GM12878 (cell line): ENCODE data around the gene GPR171.

Source experiments
- CTCF ChIP-seq, 3 experiments: IDR thresholded peaks in 2 of 3; conservative IDR thresholded peaks in 1 of 3; 2 replicates each; pipeline ENCODE4 v1.5.1; 2011; ENCODE audit warnings: low read depth in 3 of 3, low read length in 3 of 3, mild to moderate bottlenecking in 3 of 3, control low read depth in 2 of 3, moderate library complexity in 2 of 3, inconsistent platforms in 1 of 3, mixed read lengths in 1 of 3; ENCODE audit not compliant: control insufficient read depth in 2 of 3, insufficient read depth in 1 of 3; ENCODE audit errors: extremely low read depth in 1 of 3
- POLR2A ChIP-seq: IDR thresholded peaks from 2 replicates; pipeline ENCODE4 v1.6.1; 2011; ENCODE audit warnings: low read depth, mild to moderate bottlenecking, low read length
- POLR2AphosphoS5 ChIP-seq: IDR thresholded peaks from 2 replicates; pipeline ENCODE4 v1.6.1; 2011; ENCODE audit warnings: mild to moderate bottlenecking, low read length, inconsistent platforms
- SMAD5 ChIP-seq: IDR thresholded peaks from 2 replicates; pipeline ENCODE4 v1.6.1; 2016; ENCODE audit warnings: antibody characterized with exemption, low read depth
- ZBTB33 ChIP-seq: fragments of 450-650 bp; IDR thresholded peaks from 2 replicates; pipeline ENCODE4 v1.6.1; 2017; ENCODE audit warnings: mild to moderate bottlenecking

- TF ChIP-seq ZBTB33 (no peak), SMAD5 (no peak), CTCF (IDR thresholded peaks at IDR 0.05 in 2 of 3, conservative IDR thresholded peaks at IDR 0.05 in 1 of 3; ENCODE audit: control insufficient read depth in 2 of 3, extremely low read depth in 1 of 3, insufficient read depth in 1 of 3, low read depth in 3 of 3, low read length in 3 of 3) (no peak), POLR2A (no peak), POLR2AphosphoS5 (no peak)
Measured at GRCh38 chr3:151154566-151154965, 48.5 kb downstream of the GPR171 start.
